GM19025 (cell line): ENCODE results near the gene DDX6.
"Not testable (repeated sequence)": the region's sequence is repeated elsewhere in the genome, so short reads cannot be mapped to it uniquely, and the experiment has no call there.

ENCODE experiments used
- ATAC-seq: cut with Tn5 transposase; IDR thresholded peaks from one replicate; pipeline ENCODE4 v1.9.1; 2021; ENCODE audit warnings: mild to moderate bottlenecking, low read depth, moderate library complexity; ENCODE audit not compliant: unreplicated experiment

The DDX6 gene

DNA sequence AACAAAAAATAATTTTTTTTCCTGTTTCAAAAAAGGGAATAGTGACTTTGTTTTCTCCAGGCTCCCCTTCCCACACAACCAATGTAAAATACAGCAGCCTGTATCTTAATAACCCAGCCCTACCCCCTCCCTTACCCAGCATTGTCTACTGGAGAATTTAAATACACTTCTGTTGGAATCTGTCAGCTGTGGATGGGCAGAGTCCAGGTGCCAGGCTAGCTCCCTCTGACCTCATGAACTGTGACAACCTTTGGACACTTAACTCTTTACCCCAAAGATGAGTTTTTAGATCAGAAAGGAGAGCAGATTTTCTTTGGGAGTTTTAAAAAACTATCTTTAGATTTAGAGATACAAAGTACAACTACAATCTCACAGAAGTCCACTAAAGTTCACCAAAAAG lies 42.9 kb downstream of the DDX6 start:
- ATAC-seq, result no peak

- ATAC-seq, result no peak
Observed at GRCh38 chr11:118746988-118747585, 43.9 kb downstream of the DDX6 start.

GRCh38 chr11:118744046-118744445 lies 46.9 kb downstream of the DDX6 start:
- no peak for ATAC-seq

DNA sequence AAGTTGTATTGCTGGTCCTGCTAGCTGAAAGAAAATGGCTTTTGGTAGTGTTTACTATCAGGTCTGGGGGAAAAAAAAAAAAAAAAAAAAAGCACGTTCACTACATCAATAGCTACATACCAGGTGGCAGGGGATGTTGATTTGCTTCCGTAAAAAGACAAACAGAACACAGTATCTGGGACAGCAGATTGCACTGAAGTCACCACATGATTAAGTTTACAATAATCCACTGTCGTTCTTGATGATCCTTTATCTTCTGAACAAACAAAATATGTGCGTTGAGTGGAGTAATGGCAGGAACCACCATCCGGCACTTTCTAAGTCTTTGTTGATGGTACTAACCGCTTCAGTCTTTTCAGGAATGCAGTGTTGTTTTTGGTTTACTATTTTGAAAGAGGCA lies 48.7 kb downstream of the DDX6 start:
- no peak for ATAC-seq

- ATAC-seq, result no peak
Observed at GRCh38 chr11:118740892-118741291, 50.1 kb downstream of the DDX6 start.

DNA sequence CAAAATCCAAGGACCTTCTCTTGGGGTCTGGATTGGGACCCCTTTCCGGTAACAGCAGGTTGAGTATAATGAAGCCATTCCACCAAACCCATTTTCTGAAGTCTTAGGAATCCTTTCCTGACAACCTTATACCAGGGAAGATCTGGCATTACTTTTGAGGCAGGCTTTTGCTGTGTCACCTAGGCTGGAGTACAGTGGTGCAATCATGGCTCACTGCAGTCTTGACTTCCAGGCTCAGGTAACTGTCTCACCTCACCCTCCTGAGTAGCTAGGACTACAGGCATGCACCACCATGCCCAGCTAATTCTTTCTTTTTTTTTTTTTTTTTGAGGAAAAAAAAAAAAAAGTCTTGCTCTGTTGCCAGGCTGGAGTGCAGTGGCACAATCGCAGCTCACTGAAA lies 55.8 kb downstream of the DDX6 start:
- no peak for ATAC-seq

GRCh38 chr11:118734031-118734430 lies 56.9 kb downstream of the DDX6 start:
- no peak for ATAC-seq

- not testable (repeated sequence) for ATAC-seq
Observed at GRCh38 chr11:118729753-118730152, 61.2 kb downstream of the DDX6 start.

GRCh38 chr11:118728112-118728511 lies 62.9 kb downstream of the DDX6 start:
- not testable (repeated sequence) for ATAC-seq

DNA sequence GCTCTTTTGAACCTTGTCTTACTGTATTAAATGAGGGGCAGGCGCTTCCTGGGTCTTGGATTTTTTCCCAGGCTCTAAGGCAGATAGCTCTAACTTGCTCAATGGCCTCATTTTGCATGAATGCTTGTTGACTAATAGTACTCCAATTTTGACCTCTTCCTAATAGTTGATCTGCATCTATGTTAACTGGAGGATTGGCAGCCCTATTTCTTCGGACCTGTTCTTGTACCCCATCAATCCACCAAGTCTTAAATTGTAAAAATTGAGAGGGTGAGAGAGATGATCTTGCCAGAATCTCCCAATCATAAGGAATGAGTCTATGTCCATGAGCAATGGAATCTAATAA lies 63.3 kb downstream of the DDX6 start:
- not testable (repeated sequence) for ATAC-seq

DNA sequence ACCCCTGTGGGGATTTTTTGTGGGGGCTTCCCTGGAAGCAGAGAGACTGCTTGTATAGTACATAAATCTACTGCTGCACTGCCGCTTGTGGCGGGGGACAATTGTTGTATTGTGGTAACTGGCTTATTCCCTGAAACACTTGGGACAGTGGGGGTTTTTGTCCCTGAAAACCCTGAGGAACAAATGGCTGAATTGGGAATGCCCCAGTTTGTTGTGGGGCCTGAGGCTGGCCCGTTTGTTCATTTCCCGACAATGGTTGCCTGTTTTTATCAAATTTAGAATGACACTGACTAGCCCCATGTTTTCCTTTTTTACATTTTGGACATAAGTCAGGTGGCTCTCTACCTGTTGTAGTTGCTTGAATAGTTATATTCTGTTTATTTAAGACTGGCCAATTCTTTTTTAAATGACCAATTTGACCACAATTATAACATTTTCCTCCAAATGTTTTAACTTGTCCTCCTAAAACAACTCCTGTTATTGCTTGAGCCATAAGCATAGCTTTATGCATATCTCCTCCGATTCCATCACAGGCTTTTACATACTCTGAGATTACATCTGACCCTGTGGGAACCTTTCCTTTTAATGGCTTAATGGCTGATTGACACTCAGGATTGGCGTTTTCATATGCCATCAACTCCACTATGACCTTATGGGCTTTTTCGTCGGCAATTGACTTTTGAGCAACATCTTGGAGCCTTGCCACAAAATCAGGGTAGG lies 63.8 kb downstream of the DDX6 start:
- not testable (repeated sequence) for ATAC-seq

DNA sequence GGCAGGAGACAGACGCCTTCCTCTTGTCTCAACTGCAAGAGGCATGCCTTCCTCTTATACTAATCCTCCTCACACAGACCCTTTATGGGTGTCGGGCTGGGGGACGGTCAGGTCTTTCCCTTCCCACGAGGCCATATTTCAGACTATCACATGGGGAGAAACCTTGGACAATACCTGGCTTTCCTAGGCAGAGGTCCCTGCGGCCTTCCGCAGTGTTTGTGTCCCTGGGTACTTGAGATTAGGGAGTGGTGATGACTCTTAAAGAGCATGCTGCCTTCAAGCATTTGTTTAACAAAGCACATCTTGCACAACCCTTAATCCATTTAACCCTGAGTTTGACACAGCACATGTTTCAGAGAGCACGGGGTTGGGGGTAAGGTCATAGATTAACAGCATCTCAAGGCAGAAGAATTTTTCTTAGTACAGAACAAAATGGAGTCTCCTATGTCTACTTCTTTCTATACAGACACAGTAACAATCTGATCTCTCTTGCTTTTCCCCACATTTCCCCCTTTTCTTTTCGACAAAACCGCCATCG lies 69.4 kb downstream of the DDX6 start:
- ATAC-seq, result not testable (repeated sequence)

- ATAC-seq, result not testable (repeated sequence)
Observed at GRCh38 chr11:118720740-118721139, 70.2 kb downstream of the DDX6 start.

- not testable (repeated sequence) for ATAC-seq
Observed at GRCh38 chr11:118720078-118720477, 70.9 kb downstream of the DDX6 start.

- not testable (repeated sequence) for ATAC-seq
Observed at GRCh38 chr11:118718562-118718961, 72.4 kb downstream of the DDX6 start.

DNA sequence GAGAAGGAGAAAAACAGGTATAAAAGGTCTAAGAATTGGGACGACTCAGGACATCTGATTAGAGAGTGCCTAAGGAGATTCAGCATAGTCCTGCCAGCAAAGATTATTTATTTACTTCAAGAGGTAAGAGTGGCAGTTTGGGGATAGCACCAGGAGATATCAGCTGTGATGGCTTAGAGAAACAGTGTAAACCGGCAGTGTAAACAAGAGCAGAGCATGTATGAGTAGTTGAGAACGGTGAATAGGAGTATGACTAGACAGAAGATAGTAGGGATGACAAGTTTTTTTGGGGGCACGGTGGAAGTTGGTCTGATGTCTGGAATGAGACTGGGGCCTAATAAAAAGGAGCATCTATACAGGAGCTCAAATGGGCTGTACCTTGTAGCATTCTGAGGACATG lies 73.2 kb downstream of the DDX6 start:
- not testable (repeated sequence) for ATAC-seq

GRCh38 chr11:118717221-118717620 lies 73.7 kb downstream of the DDX6 start:
- not testable (repeated sequence) for ATAC-seq

GRCh38 chr11:118715837-118716260 lies 75.1 kb downstream of the DDX6 start:
- ATAC-seq, result no peak

DNA sequence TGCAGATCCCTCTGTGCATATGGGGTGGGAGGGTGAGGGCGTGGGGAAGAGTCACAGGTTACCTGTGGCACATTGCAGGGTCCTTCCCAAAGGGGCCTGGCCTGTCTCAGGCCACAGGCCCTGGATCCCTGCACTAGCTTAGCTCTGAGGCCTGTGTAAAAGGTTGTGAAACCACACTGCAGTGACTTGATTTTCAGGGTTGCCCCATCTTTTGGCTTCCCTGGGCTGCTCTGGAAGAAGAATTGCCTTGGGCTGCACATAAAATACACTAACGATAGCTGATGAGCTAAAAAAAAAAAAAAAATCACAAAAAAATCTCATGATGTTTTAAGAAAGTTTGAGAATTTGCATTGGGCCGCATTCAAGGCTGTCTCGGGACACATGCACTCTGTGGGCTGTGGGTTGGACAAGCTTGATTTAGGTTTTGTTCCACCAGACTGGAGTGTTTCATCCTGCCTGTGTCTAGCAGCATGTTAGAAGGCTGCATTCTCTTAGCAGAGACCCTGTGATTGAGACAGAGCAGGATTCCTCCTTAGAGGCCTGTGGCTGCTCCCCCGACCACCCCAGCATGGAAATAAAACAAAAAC lies 75.6 kb downstream of the DDX6 start:
- ATAC-seq, result no peak

- ATAC-seq, result no peak
Observed at GRCh38 chr11:118714816-118715215, 76.1 kb downstream of the DDX6 start.

GRCh38 chr11:118714416-118714815 lies 76.5 kb downstream of the DDX6 start:
- ATAC-seq, result not testable (repeated sequence)

DNA sequence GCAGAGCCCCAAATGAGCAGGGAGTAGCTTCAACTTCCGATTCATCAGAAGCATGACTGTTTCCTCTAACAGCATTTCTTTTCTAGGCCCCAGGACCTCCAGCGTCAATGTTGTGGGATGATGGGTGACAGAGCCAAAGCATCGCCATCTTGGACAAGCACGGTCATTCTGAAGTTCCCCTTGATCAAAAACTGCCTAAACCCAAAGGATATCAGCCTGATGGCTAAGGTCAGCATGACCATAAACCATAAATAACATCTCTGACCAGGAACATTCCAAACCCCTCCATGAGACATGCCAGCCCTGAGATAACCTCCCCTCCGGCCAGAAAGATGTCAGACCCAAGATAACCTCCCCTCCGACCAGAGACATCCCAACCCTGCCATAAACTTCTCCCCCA lies 82.7 kb downstream of the DDX6 start:
- ATAC-seq, result no peak
